Activated effector memory CD4-positive, alpha-beta T cell treated with Interleukin-2 at 50 U/mL for 16 hours (primary cell): ENCODE measurements around the gene OSCAR.

Experiments
- DNase-seq: peaks from one replicate; pipeline ENCODE4 v3.0.0-alpha.2; 2020

Gene OSCAR

GRCh38 chr19:54100561-54100960, at the start of gene OSCAR:
Gene OSCAR, minus strand, starts transcription at chr19:54100803. Its CDS starts 11 bp downstream, at chr19:54100792.
- no peak for DNase-seq

DNA sequence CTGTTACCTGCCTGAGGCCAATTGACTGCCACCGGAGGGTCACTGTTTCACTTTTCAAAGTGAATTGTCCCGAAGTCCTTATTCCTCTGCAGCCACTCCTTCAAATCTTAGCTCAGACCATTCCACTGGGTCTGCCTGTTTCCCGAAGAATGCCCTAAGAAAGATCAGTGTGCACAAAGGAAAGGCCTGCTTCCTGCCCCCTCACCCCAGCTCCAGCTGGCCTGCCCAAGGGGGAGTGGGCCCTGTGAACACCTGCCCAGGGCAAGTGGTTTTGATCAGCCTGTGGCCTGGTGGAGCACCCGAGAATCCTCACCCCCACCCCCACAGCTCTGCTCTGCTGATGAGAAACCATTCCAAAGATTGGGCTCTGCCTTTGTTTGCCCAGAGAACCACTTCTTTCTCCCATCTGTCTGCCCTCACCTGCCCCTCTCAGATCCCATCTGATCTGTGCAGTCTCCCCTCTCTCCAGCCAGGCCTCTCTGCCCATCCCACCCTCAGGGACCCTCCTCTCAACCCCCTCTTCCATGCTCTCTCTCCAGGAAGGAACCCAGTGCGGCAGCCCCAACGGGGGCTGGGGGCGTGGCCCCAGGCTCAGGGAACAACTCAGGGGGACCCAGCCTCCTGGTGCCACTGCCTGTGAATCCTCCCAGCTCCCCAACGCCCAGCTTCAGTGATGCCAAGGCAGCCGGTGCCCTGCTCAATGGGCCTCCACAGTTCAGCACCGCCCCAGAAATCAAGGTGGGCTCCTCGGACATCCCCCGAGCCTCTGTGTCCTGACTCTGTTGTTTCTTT, 48.6 kb upstream of the OSCAR start:
- no peak for DNase-seq

GRCh38 chr19:54148158-54148557, 47.6 kb upstream of the OSCAR start:
- DNase-seq: no peak

- DNase-seq: no peak
Observed at GRCh38 chr19:54147676-54148075, 47.1 kb upstream of the OSCAR start.

DNA sequence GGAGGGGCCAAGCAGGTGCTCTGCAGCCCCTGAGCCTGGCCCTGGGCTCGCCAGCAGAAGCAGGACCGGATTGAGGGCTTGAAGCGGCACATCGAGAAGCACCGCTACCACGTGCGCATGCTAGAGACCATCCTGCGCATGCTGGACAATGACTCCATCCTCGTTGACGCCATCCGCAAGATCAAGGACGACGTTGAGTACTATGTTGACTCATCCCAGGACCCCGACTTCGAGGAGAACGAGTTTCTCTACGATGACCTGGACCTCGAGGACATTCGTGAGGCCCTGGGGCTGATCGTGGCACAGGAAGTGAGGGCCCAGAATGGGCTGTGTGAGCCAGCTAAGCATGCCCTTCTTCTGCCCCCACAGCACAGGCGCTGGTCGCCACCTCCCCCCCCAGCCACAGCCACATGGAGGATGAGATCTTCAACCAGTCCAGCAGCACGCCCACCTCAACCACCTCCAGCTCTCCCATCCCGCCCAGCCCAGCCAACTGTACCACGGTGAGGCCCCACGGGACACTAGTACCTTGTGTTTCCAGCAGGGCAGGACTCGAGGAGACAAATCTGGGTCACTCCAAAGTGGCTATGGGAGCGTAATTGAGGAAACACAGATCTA, 45.0 kb upstream of the OSCAR start:
- DNase-seq: no peak

DNA sequence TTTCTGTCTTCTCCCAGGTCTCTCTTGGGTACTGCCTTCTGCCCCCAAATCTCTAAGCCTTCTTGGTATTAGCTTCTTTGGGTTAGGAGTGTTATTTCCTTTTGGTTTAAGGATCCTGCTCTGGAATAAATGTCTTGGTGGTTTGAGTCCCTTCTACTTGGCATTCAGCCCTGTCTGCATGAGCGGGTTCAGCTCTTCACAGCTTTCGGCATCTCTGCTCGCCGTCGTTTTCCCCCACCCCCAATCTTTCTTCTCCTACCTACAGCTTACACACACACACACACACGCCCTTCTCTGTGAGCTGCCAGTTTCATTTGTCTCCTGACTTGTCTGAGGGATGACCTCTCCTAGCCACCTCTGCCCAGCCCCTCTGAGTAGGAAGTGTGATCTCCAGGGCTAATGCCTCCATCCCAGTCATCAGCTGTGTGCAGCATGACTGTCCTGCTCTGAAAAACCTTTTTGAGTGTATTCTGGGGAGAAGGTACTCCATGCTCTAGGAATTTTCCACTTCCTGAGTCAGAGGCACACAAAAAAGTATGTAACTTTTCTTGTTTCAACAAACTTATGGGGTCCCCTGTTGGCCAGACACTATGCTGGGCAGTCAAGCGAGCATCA, 41.7 kb upstream of the OSCAR start:
- DNase-seq: no peak

- no peak for DNase-seq
Observed at GRCh38 chr19:54141356-54141755, 40.8 kb upstream of the OSCAR start.

GRCh38 chr19:54138489-54139256, 38.1 kb upstream of the OSCAR start:
- no peak for DNase-seq

GRCh38 chr19:54137699-54138488, 37.3 kb upstream of the OSCAR start, which contains the start of gene CNOT3:
Gene CNOT3, plus strand, starts transcription at chr19:54137762. Its CDS starts 5,217 bp downstream, at chr19:54142979.
- no peak for DNase-seq

- peak; percentile 99 for DNase-seq
Observed at GRCh38 chr19:54136864-54137698, 36.5 kb upstream of the OSCAR start.

DNA sequence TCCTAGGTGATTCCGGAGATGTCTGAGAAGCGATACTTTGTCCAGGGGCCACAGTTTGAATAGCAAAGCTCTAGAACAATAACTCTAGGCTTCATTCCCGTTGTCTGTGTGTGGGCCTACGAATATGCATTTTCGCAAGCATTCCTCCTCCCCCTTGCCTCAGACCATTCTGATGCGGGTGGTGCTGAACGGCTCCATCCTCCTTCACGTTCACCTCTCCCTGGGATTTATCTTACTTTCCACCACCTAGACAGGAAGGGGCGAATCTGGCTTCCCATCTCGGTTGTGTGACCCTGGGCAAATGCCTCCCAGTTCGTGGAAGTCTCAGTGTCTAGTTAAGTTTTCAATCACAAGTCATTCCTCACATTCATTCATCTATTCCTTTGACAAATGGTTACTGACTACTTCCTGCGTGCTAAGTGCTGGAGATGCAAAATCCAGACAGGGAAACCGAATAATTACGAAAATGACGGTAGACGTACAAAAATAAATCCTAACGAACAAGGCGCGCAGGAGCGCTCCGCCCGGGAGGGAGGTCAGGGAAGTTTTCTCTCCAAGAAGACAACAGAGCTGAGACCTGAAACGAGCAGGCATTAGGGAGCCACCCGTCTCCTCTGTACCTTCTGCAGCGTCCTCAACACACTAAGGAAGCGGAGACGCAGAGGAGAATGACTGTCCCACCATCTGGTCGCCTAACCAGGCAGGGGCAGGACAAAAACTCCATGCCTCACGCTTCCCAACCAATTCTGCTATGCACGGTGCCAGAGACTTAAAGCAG, 35.7 kb upstream of the OSCAR start:
- no peak for DNase-seq

DNA sequence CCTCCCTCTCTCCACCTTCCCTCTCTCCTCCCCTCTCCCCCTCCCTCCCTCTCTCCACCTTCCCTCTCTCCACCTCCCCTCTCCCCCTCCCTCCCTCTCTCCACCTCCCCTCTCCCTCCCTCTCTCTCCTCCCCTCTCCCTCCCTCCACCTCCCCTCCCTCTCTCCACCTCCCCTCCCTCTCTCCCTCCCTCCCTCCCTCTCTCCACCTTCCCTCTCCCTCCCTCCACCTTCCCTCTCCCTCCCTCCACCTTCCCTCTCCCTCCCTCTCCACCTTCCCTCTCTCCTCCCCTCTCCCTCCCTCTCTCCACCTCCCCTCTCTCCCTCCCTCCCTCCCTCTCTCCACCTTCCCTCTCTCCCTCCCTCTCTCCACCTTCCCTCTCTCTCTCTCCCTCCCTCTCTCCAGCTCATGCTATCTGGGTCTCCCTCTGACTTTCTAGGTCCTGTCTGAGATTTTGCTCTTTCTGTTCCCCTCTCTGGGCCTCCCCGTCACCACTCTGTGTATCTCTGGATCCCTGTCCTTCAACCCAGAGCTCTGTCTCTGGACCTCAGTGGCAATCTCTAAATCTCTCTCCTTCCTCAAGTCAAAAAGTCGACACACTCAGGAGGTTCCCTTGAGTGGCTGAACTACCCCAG, 33.5 kb upstream of the OSCAR start:
- DNase-seq: no peak

DNA sequence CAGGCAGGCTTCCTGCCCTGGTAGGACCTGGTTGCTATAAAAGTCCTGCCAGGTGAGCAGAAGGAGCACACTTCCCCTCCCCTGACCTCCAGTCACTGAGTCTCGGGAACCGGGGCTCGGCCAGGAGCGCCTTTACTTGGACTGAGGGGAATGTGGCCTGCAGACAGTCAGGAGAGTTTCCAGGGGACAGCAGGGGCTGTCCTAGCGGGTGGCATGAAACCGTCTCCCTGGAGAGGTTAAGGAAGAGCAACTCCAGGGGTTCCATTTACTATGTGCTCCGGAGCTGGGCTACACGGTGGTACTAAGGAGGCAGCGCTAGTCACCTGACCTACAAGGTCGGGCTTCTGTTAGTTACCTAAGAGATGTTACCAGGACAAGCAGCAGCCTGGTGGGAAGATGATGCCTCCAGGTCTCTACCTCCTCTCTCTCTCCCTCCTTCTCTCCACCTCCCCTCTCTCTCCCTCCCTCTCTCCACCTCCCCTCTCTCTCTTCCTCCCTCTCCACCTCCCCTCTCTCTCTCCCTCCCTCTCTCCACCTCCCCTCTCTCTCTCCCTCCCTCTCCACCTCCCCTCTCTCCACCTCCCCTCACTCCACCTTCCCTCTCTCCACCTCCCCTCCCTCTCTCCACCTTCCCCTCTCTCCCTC, 32.8 kb upstream of the OSCAR start:
- no peak for DNase-seq

DNA sequence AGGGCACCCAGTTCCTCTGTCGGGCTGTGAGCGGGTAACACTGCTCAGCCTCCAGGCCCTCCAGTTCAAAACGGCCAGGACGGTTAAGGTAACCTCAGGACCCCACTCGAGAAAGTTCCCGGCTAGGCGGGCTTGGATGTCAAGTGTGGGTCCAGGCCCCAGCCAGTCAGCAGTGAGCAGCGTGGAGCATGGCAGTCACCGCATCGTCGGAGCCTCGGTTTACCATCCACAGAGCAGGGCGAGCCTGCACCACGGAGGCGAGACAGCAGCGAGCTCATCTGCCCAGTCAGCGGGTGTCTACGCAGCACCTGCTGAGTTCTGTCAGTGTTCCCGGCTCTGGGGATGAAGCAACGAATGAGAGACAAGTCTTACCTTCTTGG, 29.0 kb upstream of the OSCAR start:
- no peak for DNase-seq

DNA sequence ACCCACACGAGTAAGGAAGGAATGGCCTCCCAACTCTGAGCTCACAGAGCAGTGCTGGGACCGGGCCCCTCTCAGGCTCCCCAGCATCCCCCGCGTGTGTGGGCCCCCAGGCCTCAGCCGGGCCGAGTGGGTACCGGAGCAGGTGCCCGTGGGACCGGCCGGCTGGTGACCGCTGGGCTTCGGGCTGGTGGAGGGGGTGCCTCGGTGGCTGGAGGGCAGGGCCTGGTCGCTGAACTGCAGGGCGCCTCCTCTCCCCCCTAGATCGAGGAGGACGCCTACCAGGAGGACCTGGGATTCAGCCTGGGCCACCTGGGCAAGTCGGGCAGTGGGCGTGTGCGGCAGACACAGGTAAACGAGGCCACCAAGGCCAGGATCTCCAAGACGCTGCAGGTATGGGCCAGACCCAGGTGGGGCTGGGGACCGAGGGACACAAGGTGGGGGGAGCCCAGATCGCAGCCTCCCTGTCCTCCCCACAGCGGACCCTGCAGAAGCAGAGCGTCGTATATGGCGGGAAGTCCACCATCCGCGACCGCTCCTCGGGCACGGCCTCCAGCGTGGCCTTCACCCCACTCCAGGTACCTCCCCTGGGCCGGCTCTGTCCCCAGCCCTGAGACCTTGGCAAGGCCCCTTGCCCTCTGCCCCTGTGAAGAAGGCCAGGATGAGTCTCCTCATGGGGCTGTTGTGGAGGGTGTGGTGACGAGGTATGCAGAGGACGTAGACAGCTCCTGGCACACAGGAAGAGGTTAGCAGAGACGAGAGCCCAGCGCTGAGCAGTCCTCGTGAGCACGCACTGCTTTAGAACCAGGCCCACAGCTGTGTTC, 28.4 kb upstream of the OSCAR start:
- DNase-seq: no peak

DNA sequence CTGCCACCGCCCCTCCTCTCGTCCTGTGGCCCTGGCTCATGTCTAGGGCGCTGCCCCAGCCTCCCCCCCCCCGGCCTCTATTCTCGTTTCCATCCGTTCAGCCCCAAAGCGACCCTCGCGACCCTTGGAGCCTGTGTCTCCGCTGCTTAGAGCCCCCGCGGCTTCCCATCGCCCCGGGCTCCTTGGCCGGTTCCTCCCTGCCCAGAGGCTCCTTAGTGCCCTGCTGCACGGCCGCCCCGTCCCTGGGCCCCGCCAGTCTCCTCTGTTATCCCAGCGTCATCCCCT, 27.8 kb upstream of the OSCAR start:
- no peak for DNase-seq

- no peak for DNase-seq
Observed at GRCh38 chr19:54127688-54128440, 27.3 kb upstream of the OSCAR start.

GRCh38 chr19:54125713-54126112, 25.1 kb upstream of the OSCAR start:
- DNase-seq: no peak
